ENCODE data around the gene CACNA1H.
"Not testable (repeated sequence)": the region's sequence is repeated elsewhere in the genome, so short reads cannot be mapped to it uniquely, and the experiment has no call there.

CACNA1H gene

DNA sequence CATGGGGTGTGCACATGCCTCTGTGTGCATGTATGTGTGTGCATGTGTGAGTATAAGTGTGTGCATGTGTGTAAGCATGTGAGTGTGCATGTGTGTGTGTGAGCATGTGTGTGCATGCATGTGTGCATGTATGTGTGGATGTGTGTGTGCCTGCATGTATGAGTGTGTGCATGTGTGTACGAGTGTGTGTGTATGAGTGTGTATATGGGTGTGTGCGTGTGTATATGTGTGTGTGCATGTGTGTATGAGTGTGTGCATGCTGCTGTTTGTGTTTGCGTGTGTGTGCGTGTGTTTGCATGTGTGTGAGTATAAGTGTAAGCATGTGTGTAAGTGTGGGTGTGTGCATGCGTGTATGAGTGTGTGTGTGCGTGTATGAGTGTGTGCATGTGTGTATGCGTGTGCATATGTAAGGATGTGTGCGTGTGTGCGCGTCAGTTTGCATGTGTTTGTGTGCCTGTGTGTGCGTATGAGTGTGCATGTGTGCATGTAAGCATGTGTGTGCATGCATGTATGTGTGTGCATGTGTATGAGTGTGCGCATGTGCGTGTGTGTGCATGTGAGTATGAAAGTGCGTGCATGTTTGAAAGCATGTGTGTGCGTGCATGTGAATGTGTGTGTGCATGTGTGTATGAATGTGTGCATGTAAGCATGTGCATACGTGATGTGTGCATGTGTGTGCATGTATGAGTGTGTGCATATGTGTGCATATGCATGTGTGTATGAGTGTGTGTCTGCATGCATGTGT lies 111.6 kb downstream of the CACNA1H start:
- no peaks in the 10 kb centered on the region for H3K36me3 Mint-ChIP-seq
- ATAC-seq (no peak), DNase-seq (ENCODE audit: low spot score in 2 of 2) (no peak)
- H3K27ac Mint-ChIP-seq: no peak overlapping the region
- no peaks in the 10 kb centered on the region for H3K9me3 Mint-ChIP-seq
- H3K4me1 Mint-ChIP-seq: no peaks in the 10 kb centered on the region
- no peak overlapping the region for H3K4me3 Mint-ChIP-seq

DNA sequence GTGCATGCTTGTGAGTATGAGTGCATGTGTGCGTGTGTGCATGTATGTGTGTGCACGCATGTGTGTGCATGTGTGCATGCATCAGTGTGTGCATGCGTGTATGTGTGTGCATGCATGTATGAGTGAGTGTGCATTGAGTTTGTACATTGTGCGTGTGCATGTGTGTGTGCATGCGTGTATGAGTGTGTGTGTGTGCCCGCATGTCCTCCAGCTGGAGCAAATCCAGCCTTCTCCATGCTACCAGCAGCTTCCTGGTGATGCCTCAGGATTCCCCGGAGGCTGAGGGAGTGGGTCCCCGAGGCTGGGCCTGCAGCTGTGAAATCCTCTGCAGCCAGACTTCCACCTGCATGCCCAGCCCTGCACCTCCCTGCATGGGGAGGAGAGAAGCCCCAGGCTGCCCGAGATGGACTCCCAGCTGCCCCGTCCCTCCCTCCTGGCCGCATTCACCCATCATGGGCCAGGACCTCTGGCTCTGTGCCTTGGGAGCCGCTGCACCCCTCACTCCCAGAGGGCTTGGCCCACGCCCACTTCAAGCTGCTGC lies 112.3 kb downstream of the CACNA1H start:
- no peaks in the 10 kb centered on the region for H3K9me3 Mint-ChIP-seq

DNA sequence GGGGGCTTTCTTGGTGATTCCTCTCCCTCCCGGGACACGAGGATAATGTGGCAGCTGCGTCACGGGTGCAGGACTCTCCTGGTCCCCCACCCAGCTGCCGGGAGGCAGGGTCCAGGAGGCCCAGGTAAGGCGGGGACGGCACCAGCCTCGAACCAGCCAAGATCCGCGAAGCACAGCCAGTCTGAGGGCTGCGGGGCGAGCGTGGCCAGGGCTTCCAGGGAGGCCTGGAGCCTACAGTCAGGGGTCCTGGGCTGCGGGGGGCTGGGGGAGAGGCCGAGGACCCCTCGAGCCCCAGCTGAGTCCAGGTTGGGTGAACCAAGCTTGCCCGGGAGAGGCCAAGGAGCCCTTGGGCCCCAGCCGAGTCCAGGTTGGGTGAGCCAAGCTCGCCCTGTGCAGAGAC lies 112.9 kb downstream of the CACNA1H start:
- Mint-ChIP-seq H3K4me1 (peaks cover under 1% of the 10 kb centered on the region), H3K36me3 (no peaks in the 10 kb centered on the region), H3K27ac (no peak overlapping the region), H3K9me3 (no peaks in the 10 kb centered on the region), H3K4me3 (no peak overlapping the region)
- no peak for DNase-seq (ENCODE audit: low spot score in 2 of 2)
- no peak for ATAC-seq

More for the DNA sequence above, 112.3 kb downstream of the CACNA1H start:
- Mint-ChIP-seq H3K36me3 (no peaks in the 10 kb centered on the region), H3K4me1 (no peaks in the 10 kb centered on the region), H3K4me3 (no peak overlapping the region), H3K27ac (no peak overlapping the region)
- DNase-seq (ENCODE audit: low spot score in 2 of 2) (no peak), ATAC-seq (no peak)

DNA sequence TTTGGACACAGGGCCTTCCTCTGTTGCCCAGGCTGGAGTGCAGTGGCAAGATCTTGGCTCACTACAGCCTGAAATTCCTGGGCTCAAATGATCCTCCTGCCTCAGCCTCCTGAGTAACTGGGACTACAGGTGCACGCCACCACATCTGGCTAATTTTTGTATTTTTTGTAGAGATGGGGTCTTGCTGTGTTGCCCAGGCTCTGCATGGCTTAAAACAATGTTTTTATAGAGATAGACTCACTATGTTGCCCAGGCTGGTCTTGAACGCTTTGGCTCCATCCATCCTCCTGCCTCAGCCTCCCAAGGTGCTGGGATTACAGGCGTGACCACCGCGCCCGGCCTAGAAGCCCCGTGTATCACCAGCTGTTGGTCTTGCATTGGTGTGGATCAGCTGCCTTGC lies 116.5 kb downstream of the CACNA1H start:
- not testable (repeated sequence) for ATAC-seq; DNase-seq (ENCODE audit: low spot score in 2 of 2); H3K27ac Mint-ChIP-seq; H3K4me3 Mint-ChIP-seq; H3K4me1 Mint-ChIP-seq; H3K36me3 Mint-ChIP-seq; H3K9me3 Mint-ChIP-seq

DNA sequence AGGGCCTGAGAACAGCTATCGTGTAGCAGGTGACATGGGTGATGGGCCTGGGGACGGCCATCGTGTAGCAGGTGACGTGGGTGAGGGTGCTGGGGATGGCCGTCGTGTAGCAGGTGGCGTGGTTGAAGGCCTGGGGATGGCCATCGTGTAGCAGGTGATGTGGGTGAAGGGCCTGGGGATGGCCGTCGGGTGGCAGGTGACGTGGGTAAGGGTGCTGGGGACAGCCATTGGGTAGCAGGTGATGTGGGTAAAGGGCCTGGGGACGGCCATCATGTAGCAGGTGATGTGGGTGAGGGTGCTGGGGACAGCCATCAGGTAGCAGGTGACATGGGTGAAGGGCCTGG lies 118.4 kb downstream of the CACNA1H start:
- ATAC-seq: no peak
- no peak for DNase-seq (ENCODE audit: low spot score in 2 of 2)
- Mint-ChIP-seq H3K9me3 (no peaks in the 10 kb centered on the region), H3K4me1 (peaks cover 9% of the 10 kb centered on the region), H3K27ac (no peak overlapping the region), H3K4me3 (no peak overlapping the region), H3K36me3 (no peaks in the 10 kb centered on the region)
